ENCODE data around the gene MTHFSD. TPM values are rescaled to one million over a fixed set of nuclear protein-coding genes. Genes with fewer than 3 reads are reported as not detected.

MTHFSD gene
- total and polyA plus RNA-seq, 2 of the 8 experiments (the other 6 are each of a cell fraction or from before 2014, with no cell fraction given) = 7.1 to 9.8 TPM

DNA sequence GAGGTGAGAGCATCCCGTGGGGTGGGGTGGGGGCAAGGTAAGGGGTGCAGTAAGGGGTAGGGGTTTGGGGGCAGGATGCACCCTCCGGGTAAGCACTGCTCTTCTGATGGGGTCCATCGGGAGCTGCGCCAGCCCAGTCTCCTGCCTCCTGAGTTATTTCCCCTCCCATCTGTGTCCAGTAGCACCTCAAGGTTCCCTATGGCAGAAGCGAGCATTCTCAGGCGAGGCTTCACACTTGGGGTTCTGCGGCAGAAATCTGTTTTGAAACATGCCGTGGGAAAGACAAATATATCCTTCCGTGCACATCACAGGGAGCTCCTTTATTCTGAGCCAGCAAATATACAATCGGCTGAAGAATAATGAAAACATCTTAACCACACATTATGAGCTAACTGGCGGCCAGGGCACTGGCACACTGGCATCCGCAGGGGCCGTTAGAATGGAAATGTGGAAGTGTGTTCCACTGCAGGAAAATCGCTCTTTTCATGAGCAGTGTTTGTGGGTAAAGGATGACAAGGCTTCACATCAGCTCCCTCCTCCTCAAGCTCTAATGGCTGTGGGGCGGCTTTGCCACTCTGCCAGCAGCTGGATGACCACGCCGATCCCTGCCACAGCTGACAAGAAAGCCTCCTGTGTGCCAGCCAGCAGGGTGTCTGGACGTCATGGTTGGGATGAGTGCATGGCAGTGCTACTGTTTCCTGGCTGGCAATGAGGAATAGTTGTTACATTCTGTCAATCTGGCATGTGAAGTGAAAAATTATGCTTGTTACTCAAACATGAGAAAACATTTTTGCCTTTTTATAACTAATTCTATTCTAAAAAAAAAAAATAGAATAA, 20.0 kb downstream of the MTHFSD start (continued):
- TF ChIP-seq, protein P1, sequence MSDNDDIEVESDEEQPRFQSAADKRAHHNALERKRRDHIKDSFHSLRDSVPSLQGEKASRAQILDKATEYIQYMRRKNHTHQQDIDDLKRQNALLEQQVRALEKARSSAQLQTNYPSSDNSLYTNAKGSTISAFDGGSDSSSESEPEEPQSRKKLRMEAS (IDR thresholded peaks at IDR 0.05) = no peak
- no peak for TF ChIP-seq KDM5A (IDR thresholded peaks at IDR 0.05; ENCODE audit: low read length)

All from H1 (cell line).